DMS 273 (cell line): ENCODE results near the gene B3GLCT.

Experiments used
- DNase-seq: peaks from one replicate; lab custom pipeline; 2025; ENCODE audit not compliant: unreplicated experiment; lab: John Stamatoyannopoulos, UW

The B3GLCT gene

GRCh38 chr13:31221057-31221456 lies 21.3 kb downstream of the B3GLCT start:
- DNase-seq: no peak

DNA sequence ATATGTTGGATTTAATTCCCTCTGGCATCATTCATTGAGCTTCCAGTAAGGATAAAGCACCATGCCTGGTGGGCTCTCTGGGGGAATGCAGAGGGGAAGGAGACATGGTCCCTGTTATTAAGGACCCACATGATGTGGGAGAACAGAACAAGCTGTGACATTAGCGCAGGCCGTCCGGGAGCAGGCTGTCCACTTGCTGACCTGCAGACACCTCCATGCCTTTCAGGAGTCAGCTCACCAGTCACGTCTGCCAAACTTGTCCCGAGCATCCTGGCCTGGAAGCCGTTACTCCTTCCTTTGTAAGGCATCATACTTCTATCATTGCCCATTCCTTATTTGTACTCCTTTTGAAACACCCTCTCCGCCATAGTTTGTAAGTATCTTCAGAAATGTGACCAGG lies 23.4 kb downstream of the B3GLCT start:
- no peak for DNase-seq

DNA sequence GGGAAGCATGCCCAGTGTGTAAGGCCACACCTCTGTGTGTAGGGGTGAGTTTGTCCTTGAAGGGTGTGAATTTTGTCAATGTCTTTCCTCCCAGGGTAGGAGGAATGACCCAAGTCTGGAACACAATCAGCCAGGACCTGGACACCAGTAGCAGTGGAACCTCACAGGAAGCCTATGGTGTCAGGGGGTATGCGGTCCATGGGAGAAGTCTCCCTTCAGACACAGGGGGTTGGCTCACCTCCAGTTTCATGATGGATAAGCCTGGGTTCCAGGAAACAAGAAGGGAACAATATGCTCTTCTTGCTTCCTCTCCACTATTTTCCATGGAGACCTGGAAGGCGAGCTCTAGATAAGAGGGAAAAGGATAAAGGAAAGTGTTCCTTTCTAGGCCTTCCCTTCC lies 23.9 kb downstream of the B3GLCT start:
- DNase-seq: no peak

DNA sequence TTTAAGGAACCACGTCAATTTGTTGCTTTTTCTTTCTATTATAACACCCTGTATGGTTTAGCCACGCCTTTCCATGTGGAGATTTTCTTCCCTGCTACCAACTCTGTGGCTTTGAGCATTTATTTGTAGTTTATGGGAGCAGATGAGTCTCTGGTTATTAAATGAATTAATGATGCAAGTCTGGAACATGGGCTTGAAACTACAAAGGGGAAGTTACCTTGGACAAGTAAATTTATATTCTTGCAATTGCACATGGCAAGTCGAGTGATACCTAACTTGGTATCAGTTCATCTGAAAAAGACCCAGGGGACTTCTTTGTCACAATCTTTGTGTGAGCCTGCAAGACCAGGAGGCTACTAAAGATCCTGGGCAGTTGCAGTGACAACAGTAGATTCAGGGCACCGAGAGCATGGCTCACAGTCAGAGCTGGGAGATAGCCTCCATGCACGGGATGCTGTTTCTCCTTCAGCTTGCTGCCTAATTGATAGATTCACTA lies 24.4 kb downstream of the B3GLCT start:
- DNase-seq: no peak

- DNase-seq: no peak
Observed at GRCh38 chr13:31224963-31225559, 25.3 kb downstream of the B3GLCT start.

DNA sequence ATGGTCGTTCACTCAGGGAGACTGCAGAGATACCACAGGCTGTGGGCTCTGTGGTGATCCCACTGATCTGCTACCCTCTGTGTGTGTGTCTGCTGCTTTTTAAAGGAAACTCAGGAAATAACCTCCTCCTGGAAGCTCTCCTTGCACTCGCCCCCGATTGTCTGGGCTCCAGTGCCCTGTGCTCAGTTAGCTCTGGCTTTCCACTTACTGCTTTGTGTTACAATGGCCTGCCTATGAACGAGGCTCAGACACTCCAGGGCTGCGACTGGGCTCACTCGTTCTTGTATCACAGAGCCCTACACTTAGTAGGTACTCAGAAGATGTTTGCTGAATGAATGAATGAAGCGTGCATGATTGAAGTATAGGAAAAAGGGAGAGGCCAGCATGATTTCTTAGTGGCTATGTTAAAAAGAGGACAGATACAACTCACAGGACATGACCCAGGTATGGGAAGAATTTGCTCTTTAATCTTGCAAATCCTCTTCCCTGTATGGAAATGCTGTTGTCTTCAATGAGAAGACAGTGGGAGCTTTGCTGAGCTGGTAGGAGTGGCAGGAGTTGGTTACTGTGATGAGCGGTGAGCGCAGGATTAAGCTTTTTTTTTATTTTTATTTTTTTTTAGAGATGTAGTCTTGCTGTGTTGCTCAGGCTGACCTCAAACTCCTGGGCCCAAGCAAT lies 26.4 kb downstream of the B3GLCT start:
- DNase-seq: no peak

- no peak for DNase-seq
Observed at GRCh38 chr13:31227063-31227462, 27.3 kb downstream of the B3GLCT start.

DNA sequence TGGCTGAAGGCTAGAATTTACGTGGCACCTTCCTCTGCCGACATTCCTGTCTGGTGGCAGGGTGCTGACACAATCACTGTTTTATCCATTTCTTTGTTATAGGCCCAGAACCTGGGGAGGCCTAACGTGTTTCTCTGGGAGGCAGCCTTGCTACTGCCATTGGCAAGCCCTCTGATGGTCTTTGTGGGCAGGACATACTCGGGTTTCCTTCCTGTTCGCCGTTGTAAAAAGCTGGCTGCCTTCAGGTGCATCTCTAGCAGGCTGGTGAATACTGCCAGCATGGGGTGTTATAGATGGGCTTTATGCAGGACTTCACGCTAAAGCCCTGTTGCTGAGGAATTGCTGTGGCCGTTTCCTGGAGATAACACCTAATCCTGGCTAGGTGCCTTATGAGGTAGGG lies 28.1 kb downstream of the B3GLCT start:
- no peak for DNase-seq

GRCh38 chr13:31234729-31235128 lies 35.0 kb downstream of the B3GLCT start:
- peak; percentile 5 for DNase-seq

- peak; percentile 70 for DNase-seq
Observed at GRCh38 chr13:31236211-31236786, 36.5 kb downstream of the B3GLCT start.

DNA sequence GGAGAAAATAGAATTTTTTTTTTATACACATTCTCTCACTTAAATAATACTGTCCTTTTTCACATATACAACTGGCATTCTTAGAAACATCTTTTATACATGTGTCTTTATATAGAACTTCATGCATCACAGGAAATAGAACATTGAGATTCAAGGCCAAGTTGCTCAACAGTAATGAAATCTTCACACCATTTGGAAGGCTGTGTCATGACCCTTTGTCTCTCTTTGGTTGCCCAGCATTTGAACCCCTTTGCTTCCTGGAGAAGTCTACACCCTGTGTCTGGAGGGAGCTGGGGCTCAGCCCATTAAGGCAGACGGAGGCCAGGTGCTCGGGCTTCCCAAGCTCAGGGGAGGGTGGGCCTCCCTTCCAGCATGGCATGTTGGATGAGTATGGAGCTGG lies 41.1 kb downstream of the B3GLCT start:
- no peak for DNase-seq

DNA sequence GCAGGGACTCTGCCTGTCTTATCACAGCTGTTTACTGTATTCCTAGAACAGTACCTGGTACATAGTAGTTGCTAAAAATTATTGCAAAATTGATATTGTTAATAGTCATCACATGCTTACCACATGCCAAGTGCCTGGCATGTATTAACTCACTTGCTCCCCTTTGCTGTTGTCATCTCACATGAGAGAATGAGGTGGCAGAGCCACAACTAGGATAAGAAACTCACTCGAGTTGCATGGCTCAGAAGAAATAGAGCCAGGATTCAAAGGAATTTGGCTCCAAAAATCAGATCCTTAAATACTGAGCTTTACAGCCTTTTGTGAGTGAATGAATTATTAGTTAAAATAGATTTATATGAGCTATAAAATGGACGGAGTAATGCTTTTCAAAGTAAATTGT lies 42.6 kb downstream of the B3GLCT start:
- DNase-seq: no peak

DNA sequence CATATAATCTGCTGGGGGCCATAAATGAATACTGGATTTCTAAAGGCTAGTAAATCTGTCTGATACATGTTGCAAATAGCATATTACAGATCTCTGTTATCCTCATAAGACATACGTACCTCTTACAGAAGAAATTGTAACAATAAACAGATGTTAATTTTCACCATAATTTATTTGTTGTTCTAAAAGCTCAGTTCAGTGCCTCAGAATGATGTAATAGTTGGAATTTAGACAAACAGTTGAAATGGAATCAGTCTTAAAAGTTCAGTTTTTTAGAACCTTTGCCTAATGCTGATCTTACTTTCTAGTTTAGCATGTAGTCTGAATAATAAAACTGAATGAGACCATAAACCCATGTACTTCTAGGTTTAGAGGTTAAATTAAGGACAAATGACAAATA lies 43.1 kb downstream of the B3GLCT start:
- DNase-seq: no peak

GRCh38 chr13:31245598-31246373 lies 46.0 kb downstream of the B3GLCT start:
- no peak for DNase-seq

- no peak for DNase-seq
Observed at GRCh38 chr13:31246918-31247317, 47.1 kb downstream of the B3GLCT start.

DNA sequence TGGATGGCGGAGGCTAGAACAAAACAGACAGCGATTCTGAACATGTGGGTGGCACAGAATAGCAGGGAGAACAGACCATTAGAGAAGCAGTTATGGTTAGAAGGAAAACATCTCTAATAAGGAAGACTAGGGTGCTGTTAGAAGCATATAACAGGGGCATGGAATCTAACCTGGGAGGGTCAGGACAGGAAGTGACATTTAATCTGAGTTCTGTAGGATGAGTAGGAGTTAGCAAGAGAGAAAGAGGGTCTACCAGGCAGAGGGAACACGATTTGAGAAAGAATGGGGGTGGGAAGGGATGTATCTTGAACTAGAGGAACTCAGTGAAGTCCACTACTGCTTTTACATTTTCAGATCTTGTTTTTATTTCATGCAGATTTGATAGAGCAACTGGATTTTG lies 48.6 kb downstream of the B3GLCT start:
- no peak for DNase-seq

DNA sequence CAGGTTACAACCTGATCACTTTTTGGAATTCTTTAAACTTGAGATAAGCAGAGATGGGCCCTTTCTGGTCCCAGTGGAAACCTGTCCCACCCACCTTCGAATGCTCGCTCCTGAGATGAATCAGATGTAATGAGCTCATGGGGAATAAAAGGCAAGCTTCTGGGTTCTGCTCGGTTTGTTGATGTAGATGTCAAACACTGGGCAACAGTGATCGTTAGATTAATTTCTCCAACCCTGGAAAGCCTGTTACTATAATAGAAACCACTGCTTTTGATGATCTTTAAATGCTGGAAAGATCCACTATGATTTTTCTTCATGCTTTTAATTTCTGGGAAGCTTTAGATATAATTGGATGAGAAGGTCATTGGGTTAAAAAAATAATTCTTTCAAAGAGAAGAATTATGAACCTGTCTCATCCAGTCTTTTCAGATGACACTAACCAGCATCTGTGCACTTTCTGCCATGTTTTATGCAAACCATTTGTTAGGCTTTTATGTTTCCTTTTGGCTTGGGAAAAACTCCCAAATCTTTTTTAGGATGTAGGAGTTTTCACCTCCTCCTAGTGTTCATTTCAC lies 49.3 kb downstream of the B3GLCT start:
- DNase-seq: no peak

GRCh38 chr13:31250435-31250834 lies 50.7 kb downstream of the B3GLCT start:
- DNase-seq: no peak

DNA sequence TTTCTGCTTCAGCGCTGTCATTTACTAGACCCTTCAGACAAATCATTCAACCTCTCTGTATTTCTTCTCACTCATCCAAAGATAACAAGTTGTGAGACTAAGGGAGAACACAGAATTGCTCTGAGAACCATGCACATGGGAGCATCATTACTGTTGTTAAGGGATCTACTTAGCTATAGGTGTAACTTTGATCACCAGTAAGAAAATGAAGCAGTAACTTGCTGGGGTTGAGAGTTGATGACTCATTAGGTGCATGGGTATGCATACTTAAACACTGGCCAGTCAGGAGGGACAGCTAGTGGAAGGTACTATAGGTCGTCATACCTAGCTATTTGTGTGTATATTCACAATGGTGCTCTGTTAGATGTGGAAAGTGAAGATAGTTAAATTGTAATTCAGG lies 61.5 kb downstream of the B3GLCT start:
- no peak for DNase-seq

GRCh38 chr13:31263346-31263745 lies 63.6 kb downstream of the B3GLCT start:
- DNase-seq: no peak

- DNase-seq: no peak
Observed at GRCh38 chr13:31264151-31264550, 64.4 kb downstream of the B3GLCT start.
